BLaER1 (cell line): ENCODE measurements around the gene RNU5D-1.
A peak's percentile ranks its signal among the peaks of the same experiment; 100 is the strongest.
"Not testable (repeated sequence)": the region's sequence is repeated elsewhere in the genome, so short reads cannot be mapped to it uniquely, and the experiment has no call there.

ENCODE experiments used
- H3K27ac ChIP-seq: shearing (Covaris generic); formaldehyde crosslinking; 2 replicates; pipeline ENCODE4 v1.8.1; 2022
- H3K27me3 ChIP-seq: shearing (Covaris generic); formaldehyde crosslinking; 2 replicates; pipeline ENCODE4 v1.8.1; 2022
- H3K36me3 ChIP-seq: shearing (Covaris generic); formaldehyde crosslinking; 2 replicates; pipeline ENCODE4 v1.8.1; 2022
- H3K4me1 ChIP-seq: shearing (Covaris generic); formaldehyde crosslinking; 2 replicates; pipeline ENCODE4 v1.8.1; 2022
- H3K4me2 ChIP-seq: shearing (Covaris generic); formaldehyde crosslinking; 2 replicates; pipeline ENCODE4 v1.8.1; 2022
- H3K4me3 ChIP-seq: shearing (Covaris generic); formaldehyde crosslinking; 2 replicates; pipeline ENCODE4 v1.8.1; 2022
- H3K9ac ChIP-seq: shearing (Covaris generic); formaldehyde crosslinking; 2 replicates; pipeline ENCODE4 v1.8.1; 2022
- H3K9me3 ChIP-seq: shearing (Covaris generic); formaldehyde crosslinking; 2 replicates; pipeline ENCODE4 v1.8.1; 2022
- H4K20me1 ChIP-seq: shearing (Covaris generic); formaldehyde crosslinking; 2 replicates; pipeline ENCODE4 v1.8.1; 2022
- Cebpa-rat ChIP-seq: shearing (Covaris generic); IDR thresholded peaks from 2 replicates; pipeline ENCODE4 v1.8.1; 2022

The RNU5D-1 gene

GRCh38 chr1:44730741-44731512 is at the start of gene RNU5D-1:
Gene RNU5D-1 (minus strand): TSS chr1:44731170.
- peaks cover 48% of the 10 kb centered on the region for H3K4me1 ChIP-seq
- H3K9me3 ChIP-seq, result no peaks in the 10 kb centered on the region
- H3K9ac ChIP-seq, result peak within 1 kb of the TSS; percentile 87
- no peak for TF ChIP-seq Cebpa-rat
- H4K20me1 ChIP-seq, result no peaks in the 10 kb centered on the region
- H3K4me3 ChIP-seq, result peak within 1 kb of the TSS; percentile 49
- peak within 1 kb of the TSS; percentile 96 for H3K27ac ChIP-seq
- no peaks in the 10 kb centered on the region for H3K36me3 ChIP-seq
- H3K4me2 ChIP-seq, result peak within 1 kb of the TSS; percentile 71
- no peaks in the 10 kb centered on the region for H3K27me3 ChIP-seq

- no peak for TF ChIP-seq Cebpa-rat
- no peak overlapping the region for H3K27ac ChIP-seq
- H3K36me3 ChIP-seq, result peaks cover 65% of the 10 kb centered on the region
- no peak overlapping the region for H3K4me2 ChIP-seq
- no peaks in the 10 kb centered on the region for H3K9me3 ChIP-seq
- peaks cover 61% of the 10 kb centered on the region for H3K4me1 ChIP-seq
- no peaks in the 10 kb centered on the region for H3K27me3 ChIP-seq
- H3K9ac ChIP-seq, result no peak overlapping the region
- peaks cover 49% of the 10 kb centered on the region for H4K20me1 ChIP-seq
- H3K4me3 ChIP-seq, result no peak overlapping the region
These were observed 49.7 kb upstream of the RNU5D-1 start for GRCh38 chr1:44780583-44781121.

- no peak overlapping the region for H3K27ac ChIP-seq
- H3K4me2 ChIP-seq, result peak overlapping the region; percentile 98
- H4K20me1 ChIP-seq, result peaks cover 49% of the 10 kb centered on the region
- H3K27me3 ChIP-seq, result no peaks in the 10 kb centered on the region
- peaks cover 65% of the 10 kb centered on the region for H3K36me3 ChIP-seq
- peaks cover 52% of the 10 kb centered on the region for H3K4me1 ChIP-seq
- no peak for TF ChIP-seq Cebpa-rat
- no peak overlapping the region; the same call in 1 of the 2 replicates for H3K9ac ChIP-seq
- no peaks in the 10 kb centered on the region for H3K9me3 ChIP-seq
- 0 out of 2 replicates have a peak overlapping the region, but pooled peaks have one; percentile 96 for H3K4me3 ChIP-seq
These were observed 48.0 kb upstream of the RNU5D-1 start for GRCh38 chr1:44778705-44779576.

- Histone ChIP-seq H3K9me3 (no peaks in the 10 kb centered on the region), H3K4me2 (peak overlapping the region; percentile 98), H3K4me1 (peaks cover 43% of the 10 kb centered on the region), H4K20me1 (peaks cover 49% of the 10 kb centered on the region), H3K27ac (0 out of 2 replicates have a peak overlapping the region, but pooled peaks have one; percentile 99), H3K9ac (peak overlapping the region; percentile 98), H3K4me3 (peak overlapping the region; percentile 96), H3K27me3 (no peaks in the 10 kb centered on the region), H3K36me3 (peaks cover 65% of the 10 kb centered on the region)
- TF ChIP-seq Cebpa-rat, result no peak
These were observed 47.1 kb upstream of the RNU5D-1 start for GRCh38 chr1:44777969-44778635.

- peak overlapping the region; percentile 96 for H3K4me3 ChIP-seq
- H3K4me1 ChIP-seq, result peaks cover 38% of the 10 kb centered on the region
- H3K9me3 ChIP-seq, result no peaks in the 10 kb centered on the region
- H3K9ac ChIP-seq, result peak overlapping the region; percentile 98
- peaks cover 65% of the 10 kb centered on the region for H3K36me3 ChIP-seq
- TF ChIP-seq Cebpa-rat, result no peak
- H3K27me3 ChIP-seq, result no peaks in the 10 kb centered on the region
- peak overlapping the region; percentile 98 for H3K4me2 ChIP-seq
- H3K27ac ChIP-seq, result peak overlapping the region; percentile 99
- peaks cover 49% of the 10 kb centered on the region for H4K20me1 ChIP-seq
These were observed 46.6 kb upstream of the RNU5D-1 start for GRCh38 chr1:44777547-44777946.

- peaks cover 49% of the 10 kb centered on the region for H4K20me1 ChIP-seq
- H3K4me3 ChIP-seq, result peak overlapping the region; percentile 96
These were observed 45.7 kb upstream of the RNU5D-1 start for GRCh38 chr1:44776730-44777068.

GRCh38 chr1:44775930-44776729 is 45.2 kb upstream of the RNU5D-1 start:
- Histone ChIP-seq H3K9me3 (no peaks in the 10 kb centered on the region), H3K4me1 (peaks cover 33% of the 10 kb centered on the region), H3K36me3 (peaks cover 52% of the 10 kb centered on the region), H4K20me1 (peaks cover 49% of the 10 kb centered on the region), H3K27me3 (no peaks in the 10 kb centered on the region), H3K27ac (peak overlapping the region; percentile 99), H3K4me2 (peak overlapping the region; percentile 98), H3K9ac (peak overlapping the region; percentile 98), H3K4me3 (peak overlapping the region; percentile 96)
- no peak for TF ChIP-seq Cebpa-rat

More at GRCh38 chr1:44776730-44777068, 45.7 kb upstream of the RNU5D-1 start:
- H3K27me3 ChIP-seq, result no peaks in the 10 kb centered on the region
- peak overlapping the region; percentile 98 for H3K9ac ChIP-seq
- no peak for TF ChIP-seq Cebpa-rat
- peaks cover 33% of the 10 kb centered on the region for H3K4me1 ChIP-seq
- peaks cover 58% of the 10 kb centered on the region for H3K36me3 ChIP-seq
- peak overlapping the region; percentile 98 for H3K4me2 ChIP-seq
- no peaks in the 10 kb centered on the region for H3K9me3 ChIP-seq
- peak overlapping the region; percentile 99 for H3K27ac ChIP-seq

GRCh38 chr1:44775078-44775929 is 44.3 kb upstream of the RNU5D-1 start, which contains the start of gene RPS8:
Gene RPS8 (plus strand): TSS chr1:44775540. CDS start chr1:44775597, 57 bp downstream.
- TF ChIP-seq Cebpa-rat, result no peak
- Histone ChIP-seq H3K4me3 (peak within 1 kb of the TSS; percentile 96), H3K27ac (peak within 1 kb of the TSS; percentile 99), H3K9ac (peak within 1 kb of the TSS; percentile 98), H3K9me3 (no peaks in the 10 kb centered on the region), H3K27me3 (no peaks in the 10 kb centered on the region), H3K36me3 (peaks cover 44% of the 10 kb centered on the region), H4K20me1 (peaks cover 44% of the 10 kb centered on the region), H3K4me1 (peaks cover 33% of the 10 kb centered on the region), H3K4me2 (peak within 1 kb of the TSS; percentile 98)

GRCh38 chr1:44766421-44766820 is 35.5 kb upstream of the RNU5D-1 start:
- peaks cover 79% of the 10 kb centered on the region for H3K36me3 ChIP-seq
- H3K4me3 ChIP-seq, H3K4me2 ChIP-seq, H3K4me1 ChIP-seq, H3K9me3 ChIP-seq, H3K27ac ChIP-seq, H4K20me1 ChIP-seq, H3K27me3 ChIP-seq, H3K9ac ChIP-seq: not testable (repeated sequence)
